ENCODE measurements around the gene PYROXD2.

PYROXD2 gene

GRCh38 chr10:98433881-98434732 is 19.1 kb upstream of the PYROXD2 start:
- DNase-seq (ENCODE audit: low read depth, low spot score): peak; percentile 77

GRCh38 chr10:98433371-98433770 is 18.4 kb upstream of the PYROXD2 start:
- DNase-seq (ENCODE audit: low read depth, low spot score): no peak

GRCh38 chr10:98432330-98432729 is 17.3 kb upstream of the PYROXD2 start:
- DNase-seq (ENCODE audit: low read depth, low spot score): no peak

- DNase-seq (ENCODE audit: low read depth, low spot score): no peak
Measured at GRCh38 chr10:98431016-98431415, 16.0 kb upstream of the PYROXD2 start.

GRCh38 chr10:98430427-98430826 is 15.4 kb upstream of the PYROXD2 start:
- DNase-seq (ENCODE audit: low read depth, low spot score): no peak

- no peak for DNase-seq (ENCODE audit: low read depth, low spot score)
Measured at GRCh38 chr10:98429320-98430072, 14.5 kb upstream of the PYROXD2 start.

GRCh38 chr10:98427011-98427515 is 12.1 kb upstream of the PYROXD2 start:
- no peak for DNase-seq (ENCODE audit: low read depth, low spot score)

GRCh38 chr10:98425511-98426352 is 10.8 kb upstream of the PYROXD2 start:
- peak; percentile 50 for DNase-seq (ENCODE audit: low read depth, low spot score)

GRCh38 chr10:98424295-98425254 is 9.6 kb upstream of the PYROXD2 start:
- no peak for DNase-seq (ENCODE audit: low read depth, low spot score)

GRCh38 chr10:98423691-98424120 is 8.7 kb upstream of the PYROXD2 start:
- no peak for DNase-seq (ENCODE audit: low read depth, low spot score)

- DNase-seq (ENCODE audit: low read depth, low spot score): no peak
Measured at GRCh38 chr10:98422182-98422581, 7.2 kb upstream of the PYROXD2 start.

- DNase-seq (ENCODE audit: low read depth, low spot score): no peak
Measured at GRCh38 chr10:98420786-98421185, 5.8 kb upstream of the PYROXD2 start.

GRCh38 chr10:98419469-98420261 is 4.7 kb upstream of the PYROXD2 start:
- no peak for DNase-seq (ENCODE audit: low read depth, low spot score)

- DNase-seq (ENCODE audit: low read depth, low spot score): no peak
Measured at GRCh38 chr10:98418665-98419468, 3.9 kb upstream of the PYROXD2 start.

- no peak for DNase-seq (ENCODE audit: low read depth, low spot score)
Measured at GRCh38 chr10:98417973-98418664, 3.1 kb upstream of the PYROXD2 start.

GRCh38 chr10:98417481-98417959 is 2.5 kb upstream of the PYROXD2 start:
- DNase-seq (ENCODE audit: low read depth, low spot score): no peak

GRCh38 chr10:98416606-98417388 is 1.8 kb upstream of the PYROXD2 start:
- no peak for DNase-seq (ENCODE audit: low read depth, low spot score)
